ENCODE measurements around the gene VPS37D. TPM values are rescaled to one million over a fixed set of nuclear protein-coding genes. Genes with fewer than 3 reads are reported as not detected.
"Not testable (repeated sequence)": the region's sequence is repeated elsewhere in the genome, so short reads cannot be mapped to it uniquely, and the experiment has no call there.

The VPS37D gene
- total RNA-seq, 1 donor from 2014 or later: 0.24 TPM

DNA sequence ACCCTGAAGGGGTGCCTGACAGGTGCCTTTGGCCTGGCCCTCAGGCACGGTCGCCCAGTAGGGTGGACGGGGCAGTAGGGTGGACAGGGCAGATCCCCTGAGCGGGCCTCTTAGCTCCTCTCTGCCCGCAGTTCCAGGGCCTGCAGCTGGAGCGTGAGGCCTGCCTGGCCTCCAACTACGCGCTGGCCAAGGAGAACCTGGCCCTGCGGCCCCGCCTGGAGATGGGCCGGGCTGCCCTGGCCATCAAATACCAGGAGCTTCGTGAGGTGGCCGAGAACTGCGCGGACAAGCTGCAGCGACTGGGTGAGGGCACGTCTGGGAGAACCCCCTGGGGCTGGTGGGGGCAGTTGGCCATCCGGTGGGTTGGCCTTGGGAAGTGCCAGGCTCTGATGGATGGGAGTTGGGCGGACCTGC lies 1.7 kb downstream of the VPS37D start:
- Mint-ChIP-seq H3K4me1 (peaks cover 6% of the 10 kb centered on the region), H3K4me3 (no peak overlapping the region), H3K27ac (no peak overlapping the region), H3K27me3 (peaks cover 13% of the 10 kb centered on the region), H3K36me3 (ENCODE audit: low read depth) (no peaks in the 10 kb centered on the region), H3K9me3 (no peaks in the 10 kb centered on the region)
- ChIA-PET CTCF (no interaction called here), POLR2A (interaction anchor here (0.6 kb wide), 1 partner anchor 48 kb away, joined by 9 read pairs; no protein-coding TSS in a partner anchor)
- intact Hi-C loops (cut with micrococcal nuclease): loop anchor here (5.0 kb wide), 2 partner anchors 68 to 173 kb away; partner anchors contain the start of genes ABHD11 and METTL27
- TF ChIP-seq, protein P1, sequence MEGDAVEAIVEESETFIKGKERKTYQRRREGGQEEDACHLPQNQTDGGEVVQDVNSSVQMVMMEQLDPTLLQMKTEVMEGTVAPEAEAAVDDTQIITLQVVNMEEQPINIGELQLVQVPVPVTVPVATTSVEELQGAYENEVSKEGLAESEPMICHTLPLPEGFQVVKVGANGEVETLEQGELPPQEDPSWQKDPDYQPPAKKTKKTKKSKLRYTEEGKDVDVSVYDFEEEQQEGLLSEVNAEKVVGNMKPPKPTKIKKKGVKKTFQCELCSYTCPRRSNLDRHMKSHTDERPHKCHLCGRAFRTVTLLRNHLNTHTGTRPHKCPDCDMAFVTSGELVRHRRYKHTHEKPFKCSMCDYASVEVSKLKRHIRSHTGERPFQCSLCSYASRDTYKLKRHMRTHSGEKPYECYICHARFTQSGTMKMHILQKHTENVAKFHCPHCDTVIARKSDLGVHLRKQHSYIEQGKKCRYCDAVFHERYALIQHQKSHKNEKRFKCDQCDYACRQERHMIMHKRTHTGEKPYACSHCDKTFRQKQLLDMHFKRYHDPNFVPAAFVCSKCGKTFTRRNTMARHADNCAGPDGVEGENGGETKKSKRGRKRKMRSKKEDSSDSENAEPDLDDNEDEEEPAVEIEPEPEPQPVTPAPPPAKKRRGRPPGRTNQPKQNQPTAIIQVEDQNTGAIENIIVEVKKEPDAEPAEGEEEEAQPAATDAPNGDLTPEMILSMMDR (IDR thresholded peaks at IDR 0.05): no peak
- no peak for ATAC-seq (ENCODE audit: low read depth)
- no peak for DNase-seq

DNA sequence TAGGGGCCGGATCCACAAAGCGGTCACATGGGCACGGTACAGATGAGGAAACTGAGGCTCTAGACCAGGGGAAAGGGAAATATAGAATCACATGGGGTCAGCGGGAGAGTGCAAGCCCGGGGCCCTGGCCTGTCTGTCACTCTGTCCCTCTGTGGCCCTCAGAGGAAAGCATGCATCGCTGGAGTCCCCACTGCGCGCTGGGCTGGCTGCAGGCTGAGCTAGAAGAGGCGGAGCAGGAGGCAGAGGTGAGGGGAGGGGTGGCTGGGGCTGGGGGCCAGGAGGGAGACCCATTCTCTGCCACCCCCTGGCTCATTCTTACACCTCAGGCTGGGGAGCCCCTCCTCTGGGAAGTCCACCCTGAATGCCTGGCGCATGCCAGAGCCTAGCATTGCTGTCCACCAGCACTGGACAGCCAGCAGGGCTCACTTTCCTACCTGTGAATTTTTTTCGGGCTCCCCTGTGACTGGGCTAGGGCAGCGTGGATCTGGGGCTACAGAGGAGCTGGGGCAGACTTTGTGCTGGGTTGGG lies 2.3 kb downstream of the VPS37D start:
- Mint-ChIP-seq H3K27me3 (peaks cover 9% of the 10 kb centered on the region), H3K27ac (no peak overlapping the region), H3K4me3 (no peak overlapping the region), H3K36me3 (ENCODE audit: low read depth) (no peaks in the 10 kb centered on the region), H3K9me3 (no peaks in the 10 kb centered on the region), H3K4me1 (peaks cover 6% of the 10 kb centered on the region)
- TF ChIP-seq, protein P1 (IDR thresholded peaks at IDR 0.05): no peak
- ATAC-seq (ENCODE audit: low read depth) (no peak), DNase-seq (no peak)
- intact Hi-C loops (cut with micrococcal nuclease): loop anchor here (5.0 kb wide), 2 partner anchors 67 to 172 kb away; partner anchors contain the start of genes ABHD11 and METTL27
- ChIA-PET CTCF (no interaction called here), POLR2A (no interaction called here)

DNA sequence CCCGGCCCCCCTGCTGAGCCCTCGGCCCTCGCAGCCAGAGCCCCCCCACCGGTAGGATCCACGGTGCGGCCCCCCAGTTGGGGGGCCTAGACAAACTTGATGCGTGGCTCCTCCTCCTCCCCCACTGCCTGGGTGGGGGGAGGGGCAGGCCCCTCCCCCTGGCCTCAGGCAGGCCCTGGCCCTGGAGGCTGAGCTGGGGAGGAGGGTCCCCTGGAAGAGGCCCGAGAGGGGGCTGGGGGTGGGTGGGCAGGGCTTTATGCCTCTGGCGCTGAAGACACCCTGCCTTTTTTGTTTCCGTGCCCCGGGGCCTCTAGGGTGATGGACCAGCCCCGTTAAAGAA lies 3.7 kb downstream of the VPS37D start:
- TF ChIP-seq, protein P1 (IDR thresholded peaks at IDR 0.05): no peak
- H3K9me3 Mint-ChIP-seq: no peaks in the 10 kb centered on the region
- no peaks in the 10 kb centered on the region for H3K36me3 Mint-ChIP-seq (ENCODE audit: low read depth)
- peaks cover 6% of the 10 kb centered on the region for H3K4me1 Mint-ChIP-seq
- ChIA-PET CTCF (no interaction called here), POLR2A (no interaction called here)
- DNase-seq (no peak), ATAC-seq (ENCODE audit: low read depth) (no peak)
- peaks cover 6% of the 10 kb centered on the region for H3K27me3 Mint-ChIP-seq
- intact Hi-C loops (cut with micrococcal nuclease): no loop called here
- H3K4me3 Mint-ChIP-seq: no peak overlapping the region
- no peak overlapping the region for H3K27ac Mint-ChIP-seq

DNA sequence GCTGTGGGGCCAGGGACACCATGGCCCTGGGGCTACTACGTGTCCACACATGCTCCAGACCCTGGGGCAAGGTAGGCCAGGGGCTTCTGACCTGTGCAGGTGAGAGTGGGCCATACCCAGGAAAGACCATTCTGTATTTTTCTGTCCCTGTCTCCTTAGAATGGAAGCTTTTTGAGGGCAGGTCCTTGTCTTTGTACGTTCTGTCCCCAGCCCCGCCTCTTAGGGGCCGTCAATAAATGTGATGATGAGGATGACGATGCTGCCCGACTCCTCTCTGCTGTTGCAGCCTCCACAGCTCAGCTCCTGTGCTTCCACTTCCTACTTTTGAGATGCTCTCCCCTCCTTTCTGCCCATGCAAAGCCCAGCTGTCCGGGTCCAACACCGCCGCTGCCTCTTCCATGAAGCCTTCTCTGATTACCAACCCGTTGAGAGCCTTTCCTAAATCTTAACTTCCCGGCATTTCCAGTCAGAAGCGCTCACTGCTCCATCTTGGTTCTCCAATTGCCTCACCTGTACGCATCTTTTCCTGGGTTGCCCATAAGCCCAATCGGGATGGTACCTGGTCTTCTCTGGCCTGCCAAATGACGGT lies 4.3 kb downstream of the VPS37D start:
- TF ChIP-seq, protein P1 (IDR thresholded peaks at IDR 0.05): no peak
- ATAC-seq (ENCODE audit: low read depth) (no peak), DNase-seq (no peak)
- Mint-ChIP-seq H3K9me3 (no peaks in the 10 kb centered on the region), H3K27ac (no peak overlapping the region), H3K4me3 (no peak overlapping the region), H3K27me3 (peaks cover 6% of the 10 kb centered on the region), H3K36me3 (ENCODE audit: low read depth) (no peaks in the 10 kb centered on the region), H3K4me1 (peaks cover 6% of the 10 kb centered on the region)
- ChIA-PET POLR2A (no interaction called here), CTCF (no interaction called here)
- intact Hi-C loops (cut with micrococcal nuclease): no loop called here

DNA sequence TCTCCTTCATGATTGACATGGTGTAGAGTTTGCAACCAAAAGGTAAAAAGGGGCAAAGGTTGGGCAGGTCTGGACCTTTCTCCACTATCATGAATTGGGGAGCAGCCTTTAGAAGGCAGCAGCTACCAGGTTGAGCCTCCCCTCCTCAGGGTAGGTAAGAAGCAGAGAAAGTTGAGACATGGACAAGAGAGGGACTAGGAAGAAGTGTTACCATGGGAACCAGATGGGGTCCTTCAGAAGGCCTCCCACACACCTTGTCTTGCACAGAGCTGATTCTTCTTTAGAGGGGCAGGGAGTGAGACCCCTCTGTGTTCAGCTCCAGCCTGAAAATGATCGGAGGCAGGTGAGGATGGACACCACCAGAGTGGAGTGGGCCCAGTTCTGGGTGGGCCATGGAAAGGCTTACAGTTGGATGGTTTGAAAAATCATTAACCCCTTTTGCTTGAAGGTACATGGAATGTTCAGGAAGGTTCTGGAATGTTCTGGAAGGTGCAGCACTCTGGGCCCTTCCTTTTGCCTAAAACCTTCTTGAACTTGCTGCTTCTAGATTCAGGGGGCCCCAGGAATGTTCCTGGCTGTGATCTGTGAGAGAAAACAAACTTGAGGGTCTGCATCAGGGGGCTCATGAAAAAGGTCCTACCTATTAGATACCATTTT lies 7.0 kb downstream of the VPS37D start:
- no peaks in the 10 kb centered on the region for H3K4me1 Mint-ChIP-seq
- TF ChIP-seq, protein P1 (IDR thresholded peaks at IDR 0.05): no peak
- ChIA-PET POLR2A (interaction anchor here (0.6 kb wide), 1 partner anchor 173 kb away, joined by 3 read pairs; no protein-coding TSS in a partner anchor), CTCF (no interaction called here)
- H3K27me3 Mint-ChIP-seq: no peaks in the 10 kb centered on the region
- ATAC-seq (ENCODE audit: low read depth) (no peak), DNase-seq (no peak)
- no peak overlapping the region for H3K4me3 Mint-ChIP-seq
- H3K9me3 Mint-ChIP-seq: no peaks in the 10 kb centered on the region
- H3K36me3 Mint-ChIP-seq (ENCODE audit: low read depth): peaks cover 18% of the 10 kb centered on the region
- intact Hi-C loops (cut with micrococcal nuclease): no loop called here
- H3K27ac Mint-ChIP-seq: no peak overlapping the region

DNA sequence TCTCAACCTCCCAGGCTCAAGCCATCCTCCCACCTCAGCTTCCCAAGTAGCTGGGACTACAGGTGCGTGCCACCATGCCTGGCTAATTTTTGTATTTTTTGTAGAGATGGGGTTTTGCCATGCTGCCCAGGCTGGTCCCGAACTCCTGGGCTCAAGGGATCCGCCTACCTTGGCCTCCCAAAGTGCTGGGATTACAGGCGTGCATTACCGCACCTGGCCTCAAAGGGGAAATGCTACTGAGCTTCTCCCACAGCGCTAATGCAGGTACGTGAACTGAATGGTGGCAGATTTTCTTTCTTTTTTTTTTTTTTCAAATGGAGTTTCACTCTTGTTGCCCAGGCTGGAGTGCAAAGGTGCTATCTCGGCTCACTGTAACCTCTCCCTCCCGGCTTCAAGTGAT lies 8.4 kb downstream of the VPS37D start:
- ChIA-PET POLR2A (interaction anchor here (0.6 kb wide), 1 partner anchor 191 kb away, joined by 4 read pairs; no protein-coding TSS in a partner anchor), CTCF (interaction anchor here (1.5 kb wide), 1 partner anchor 8 kb away, joined by 3 read pairs; no protein-coding TSS in a partner anchor)
- DNase-seq; H3K4me1 Mint-ChIP-seq; H3K27me3 Mint-ChIP-seq; H3K4me3 Mint-ChIP-seq; H3K9me3 Mint-ChIP-seq; H3K27ac Mint-ChIP-seq; ATAC-seq (ENCODE audit: low read depth); intact Hi-C loops (cut with micrococcal nuclease): not testable (repeated sequence)
- H3K36me3 Mint-ChIP-seq (ENCODE audit: low read depth): peaks cover 22% of the 10 kb centered on the region
